Endothelial cell of umbilical vein (primary cell): ENCODE data around the gene PLCG2. TPM values are rescaled to one million over a fixed set of nuclear protein-coding genes. Genes with fewer than 3 reads are reported as not detected.

Experiments used
- BruUV-seq: library from RNA; stranded (reverse); fragments of 400-500 nt; replicated peaks from 2 replicates; lab custom pipeline; 2021; lab: Mats Ljungman, UMichigan
- CTCF ChIA-PET: fragments of 300-600, 350-600 bp; sonication (Branson Sonifier 250); formaldehyde crosslinking; loops from one replicate; lab custom pipeline; 2021; ENCODE audit warnings: antibody characterized with exemption, inconsistent platforms; lab: Charles Lee
- POLR2A ChIA-PET: fragments of 300-600, 350-600 bp; sonication (Branson Sonifier 250); formaldehyde crosslinking; loops from one replicate; lab custom pipeline; 2021; ENCODE audit warnings: antibody characterized with exemption, inconsistent platforms; lab: Charles Lee
- DNase-seq: peaks from one replicate; pipeline ENCODE4 v3.0.0-alpha.2; 2011; ENCODE audit warnings: low read depth, low spot score
- FAIRE-seq: peaks from 2 replicates; lab custom pipeline; 2011; peaks lifted over from hg19 to GRCh38; lab: Jason Lieb, UNC
- H2AFZ ChIP-seq: 2 replicates; pipeline ENCODE4 v1.6.0; 2012; ENCODE audit warnings: low read depth, low read length, control low read depth, inconsistent platforms
- H3K27ac ChIP-seq: 2 replicates; pipeline ENCODE4 v1.5.1; 2011; ENCODE audit warnings: low read depth, mild to moderate bottlenecking, control low read depth, low read length, moderate library complexity; ENCODE audit not compliant: insufficient read depth
- H3K27me3 ChIP-seq, 2 experiments: 2 replicates each; pipeline versions ENCODE4 v1.6.0 to v1.6.1; 2011; ENCODE audit warnings: low read length in 2 of 2, mixed read lengths in 1 of 2; ENCODE audit not compliant: control insufficient read depth in 2 of 2, insufficient read depth in 2 of 2
- H3K36me3 ChIP-seq, 2 experiments: 2 replicates in 1 of 2; 3 replicates in 1 of 2; pipeline ENCODE4 v1.5.1; 2011; ENCODE audit warnings: low read length in 2 of 2, mild to moderate bottlenecking in 1 of 2, moderate library complexity in 1 of 2; ENCODE audit not compliant: control insufficient read depth in 2 of 2, insufficient read depth in 2 of 2; ENCODE audit errors: extremely low read depth in 1 of 2
- H3K4me1 ChIP-seq: 3 replicates; pipeline ENCODE4 v1.5.1; 2011; ENCODE audit warnings: mild to moderate bottlenecking, low read length; ENCODE audit not compliant: control insufficient read depth, insufficient read depth; ENCODE audit errors: extremely low read depth
- H3K4me2 ChIP-seq: 2 replicates; pipeline ENCODE4 v1.6.1; 2011; ENCODE audit warnings: low read length, control low read depth, mixed read lengths; ENCODE audit not compliant: insufficient read depth
- H3K4me3 ChIP-seq, 3 experiments: fragments of 200-600 bp in 1 of 3; sonication (generic), shearing (Covaris generic) in 1 of 3; replicated peaks in 1 of 3; 2 replicates each; pipeline ENCODE4 v1.5.1; 2011 to 2016; ENCODE audit warnings: control low read depth in 3 of 3, low read length in 3 of 3, mild to moderate bottlenecking in 2 of 3, inconsistent platforms in 1 of 3, low read depth in 1 of 3, moderate library complexity in 1 of 3; ENCODE audit not compliant: insufficient read depth in 1 of 3
- H3K79me2 ChIP-seq: 2 replicates; pipeline ENCODE4 v1.6.0; 2012; ENCODE audit warnings: low read length, inconsistent platforms; ENCODE audit not compliant: control insufficient read depth, insufficient read depth
- H3K9ac ChIP-seq: replicated peaks from 2 replicates; pipeline ENCODE3; 2011; ENCODE audit warnings: low read length, control low read depth; ENCODE audit not compliant: insufficient read depth; ENCODE audit errors: extremely low read depth
- H3K9me1 ChIP-seq: replicated peaks from 3 replicates; pipeline ENCODE4 v1.6.0; 2011; ENCODE audit warnings: mild to moderate bottlenecking, low read length; ENCODE audit not compliant: control insufficient read depth, insufficient read depth; ENCODE audit errors: extremely low read depth
- H3K9me3 ChIP-seq: replicated peaks from 2 replicates; pipeline ENCODE4 v1.5.1; 2012; ENCODE audit warnings: low read length, inconsistent platforms; ENCODE audit not compliant: control insufficient read depth, insufficient read depth
- H4K20me1 ChIP-seq: replicated peaks from 2 replicates; pipeline ENCODE3; 2011; ENCODE audit warnings: mild to moderate bottlenecking, low read length; ENCODE audit not compliant: control insufficient read depth, insufficient read depth; ENCODE audit errors: extremely low read depth
- EZH2 ChIP-seq: IDR thresholded peaks from 2 replicates; pipeline ENCODE4 v1.6.1; 2012; ENCODE audit warnings: borderline replicate concordance, low read depth, mild to moderate bottlenecking, moderate library complexity, low read length, inconsistent platforms; ENCODE audit not compliant: severe bottlenecking
- FOS ChIP-seq: IDR thresholded peaks from 2 replicates; pipeline ENCODE4 v1.6.1; 2011; ENCODE audit warnings: mild to moderate bottlenecking, low read length, moderate library complexity, borderline replicate concordance; ENCODE audit not compliant: insufficient read depth
- GATA2 ChIP-seq: IDR thresholded peaks from 2 replicates; pipeline ENCODE4 v1.7.0; 2011; ENCODE audit warnings: low read depth, mild to moderate bottlenecking, moderate library complexity, mixed read lengths, low read length; ENCODE audit not compliant: insufficient read length, insufficient read depth
- JUN ChIP-seq: IDR thresholded peaks from 2 replicates; pipeline ENCODE4 v1.6.1; 2011; ENCODE audit warnings: borderline replicate concordance, low read depth; ENCODE audit not compliant: insufficient read length, insufficient read depth
- MYC ChIP-seq: IDR thresholded peaks from one replicate; pipeline ENCODE4 v1.6.1; 2011; ENCODE audit warnings: mild to moderate bottlenecking, low read depth, low read length
- POLR2A ChIP-seq: IDR thresholded peaks from 2 replicates; pipeline ENCODE4 v1.6.1; 2012; ENCODE audit warnings: low read depth, mild to moderate bottlenecking, control low read depth, low read length
- POLR2AphosphoS5 ChIP-seq: IDR thresholded peaks from 2 replicates; pipeline ENCODE4 v1.6.1; 2012; ENCODE audit warnings: low read depth, mild to moderate bottlenecking, control low read depth, low read length, moderate library complexity; ENCODE audit not compliant: insufficient read depth
- dilution Hi-C: fragments of 300-500 bp; cut with MboI; formaldehyde crosslinking; loops from one replicate; pipeline ENCODE4 v1.15.0; 2019; ENCODE audit warnings: low sequenced_read_pairs; ENCODE audit not compliant: extremely low pct_ligation_motif_present
- intact Hi-C: fragments of 100-400 bp; cut with micrococcal nuclease; formaldehyde crosslinking; loops from one replicate; pipeline ENCODE4 v1.10.0; 2022
- polyA plus RNA-seq, 4 experiments: library from polyadenylated mRNA; depleted of rRNA in 3 of 4; stranded (reverse) in 3 of 4; unstranded in 1 of 4; fragments of >200 nt; gene quantifications; 2 replicates each; pipeline versions ENCODE4 v1.2.1 to v1.2.3, GENCODE V29; 2011 to 2012; ENCODE audit warnings: missing spikeins in 1 of 4
- total RNA-seq: library from RNA; stranded (reverse); gene quantifications from 2 replicates; pipeline ENCODE4 v1.2.3, GENCODE V29; 2021
- TF ChIP-seq, protein P1 (sequence below), 2 donors: IDR thresholded peaks; 1 replicate in 1 of 2; 2 replicates in 1 of 2; pipeline ENCODE4 v1.5.1; 2011; ENCODE audit warnings: low read length in 2 of 2, mild to moderate bottlenecking in 2 of 2, moderate library complexity in 2 of 2, control low read depth in 1 of 2, inconsistent platforms in 1 of 2, low read depth in 1 of 2; ENCODE audit not compliant: insufficient read depth in 1 of 2; ENCODE audit errors: extremely low read depth in 1 of 2
- TF ChIP-seq, protein P2 (sequence below): IDR thresholded peaks from 2 replicates; pipeline ENCODE4 v1.6.1; 2011; ENCODE audit not compliant: insufficient read depth, insufficient read length

PLCG2 gene
- total and polyA plus RNA-seq, 2 donors (not counting 3 experiments of a cell fraction or from before 2014, with no cell fraction given): 10.8 to 13.6 TPM

DNA sequence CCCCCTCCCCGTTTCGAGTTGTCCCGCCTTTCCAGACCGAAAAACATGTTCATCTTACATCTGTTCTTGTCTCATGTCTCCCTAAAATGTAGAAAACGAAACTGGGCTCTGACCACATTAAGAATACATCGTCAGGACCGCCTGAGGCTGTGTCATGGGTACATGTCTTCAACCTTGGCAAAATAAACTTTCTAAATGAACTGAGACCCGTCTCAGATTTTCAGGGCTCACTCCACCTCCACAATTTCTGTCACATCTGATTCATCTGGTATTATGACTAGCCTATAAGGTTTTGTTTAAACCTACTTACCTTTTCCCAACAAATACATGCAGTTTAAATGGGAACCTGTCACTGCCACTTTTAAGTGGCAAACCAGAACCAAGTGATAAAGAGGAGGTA, 231.6 kb downstream of the PLCG2 start:
- H3K79me2 ChIP-seq: no peaks in the 10 kb centered on the region
- peaks cover 4% of the 10 kb centered on the region for H3K9me3 ChIP-seq
- peaks cover under 1% of the 10 kb centered on the region for H3K4me1 ChIP-seq
- ChIA-PET CTCF (interaction anchor here (1.5 kb wide), 1 partner anchor 14 kb away, joined by 3 read pairs; no protein-coding TSS in a partner anchor), POLR2A (no interaction called here)
- TF ChIP-seq, protein P1, sequence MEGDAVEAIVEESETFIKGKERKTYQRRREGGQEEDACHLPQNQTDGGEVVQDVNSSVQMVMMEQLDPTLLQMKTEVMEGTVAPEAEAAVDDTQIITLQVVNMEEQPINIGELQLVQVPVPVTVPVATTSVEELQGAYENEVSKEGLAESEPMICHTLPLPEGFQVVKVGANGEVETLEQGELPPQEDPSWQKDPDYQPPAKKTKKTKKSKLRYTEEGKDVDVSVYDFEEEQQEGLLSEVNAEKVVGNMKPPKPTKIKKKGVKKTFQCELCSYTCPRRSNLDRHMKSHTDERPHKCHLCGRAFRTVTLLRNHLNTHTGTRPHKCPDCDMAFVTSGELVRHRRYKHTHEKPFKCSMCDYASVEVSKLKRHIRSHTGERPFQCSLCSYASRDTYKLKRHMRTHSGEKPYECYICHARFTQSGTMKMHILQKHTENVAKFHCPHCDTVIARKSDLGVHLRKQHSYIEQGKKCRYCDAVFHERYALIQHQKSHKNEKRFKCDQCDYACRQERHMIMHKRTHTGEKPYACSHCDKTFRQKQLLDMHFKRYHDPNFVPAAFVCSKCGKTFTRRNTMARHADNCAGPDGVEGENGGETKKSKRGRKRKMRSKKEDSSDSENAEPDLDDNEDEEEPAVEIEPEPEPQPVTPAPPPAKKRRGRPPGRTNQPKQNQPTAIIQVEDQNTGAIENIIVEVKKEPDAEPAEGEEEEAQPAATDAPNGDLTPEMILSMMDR (IDR thresholded peaks at IDR 0.05; ENCODE audit: extremely low read depth in 1 of 2, insufficient read depth in 1 of 2, low read depth in 1 of 2, low read length in 2 of 2): no peak
- TF ChIP-seq, protein P2, sequence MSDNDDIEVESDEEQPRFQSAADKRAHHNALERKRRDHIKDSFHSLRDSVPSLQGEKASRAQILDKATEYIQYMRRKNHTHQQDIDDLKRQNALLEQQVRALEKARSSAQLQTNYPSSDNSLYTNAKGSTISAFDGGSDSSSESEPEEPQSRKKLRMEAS: no peak
- TF ChIP-seq MYC (no peak), JUN (no peak), POLR2AphosphoS5 (no peak), EZH2 (no peak), FOS (no peak), POLR2A (no peak), GATA2 (no peak)
- H3K27me3 ChIP-seq: peaks cover 4 to 16% of the 10 kb centered on the region in 2 experiments
- H3K4me3 ChIP-seq: no peak overlapping the region
- H3K9ac ChIP-seq: no peak overlapping the region
- no peak for DNase-seq
- H3K9me1 ChIP-seq: no peaks in the 10 kb centered on the region
- dilution Hi-C loops: no loop called here
- intact Hi-C loops: no loop called here
- no peaks in the 10 kb centered on the region for H4K20me1 ChIP-seq
- BruUV-seq: no TSS peak
- no peak for FAIRE-seq
- H2AFZ ChIP-seq: no peak overlapping the region
- H3K27ac ChIP-seq: no peak overlapping the region
- H3K36me3 ChIP-seq: no peaks in the 10 kb centered on the region
- H3K4me2 ChIP-seq: no peak overlapping the region
